Urothelium cell line (cell line): ENCODE results near the gene CAST.
A peak's percentile ranks its signal among the peaks of the same experiment; 100 is the strongest.
"Not testable (repeated sequence)": the region's sequence is repeated elsewhere in the genome, so short reads cannot be mapped to it uniquely, and the experiment has no call there.

Experiments used
- DNase-seq: peaks from one replicate; pipeline ENCODE4 v3.0.0; 2011; ENCODE audit warnings: low spot score, mixed read lengths
- FAIRE-seq: peaks from 2 replicates; lab custom pipeline; 2011; peaks lifted over from hg19 to GRCh38; lab: Jason Lieb, UNC

CAST gene

GRCh38 chr5:96661855-96662724 lies at the start of gene CAST:
Gene CAST, plus strand, starts transcription at chr5:96662376. Its CDS starts 47 bp downstream, at chr5:96662423.
- DNase-seq: peak; percentile 81
- FAIRE-seq: no peak

- FAIRE-seq: no peak
- peak; percentile 84 for DNase-seq
These were observed 48.0 kb upstream of the CAST start for GRCh38 chr5:96614110-96614691.

- FAIRE-seq (peak; percentile 56), DNase-seq (no peak)
These were observed 47.0 kb upstream of the CAST start for GRCh38 chr5:96615223-96615622.

- no peak for DNase-seq
- FAIRE-seq: no peak
These were observed 45.4 kb upstream of the CAST start for GRCh38 chr5:96616801-96617200.

- not testable (repeated sequence) for DNase-seq, FAIRE-seq
These were observed 43.7 kb upstream of the CAST start for GRCh38 chr5:96618311-96619016.

GRCh38 chr5:96619946-96620345 lies 42.2 kb upstream of the CAST start:
- DNase-seq (no peak), FAIRE-seq (no peak)

- DNase-seq: no peak
- no peak for FAIRE-seq
These were observed 37.6 kb upstream of the CAST start for GRCh38 chr5:96624596-96624995.

GRCh38 chr5:96625365-96625764 lies 36.8 kb upstream of the CAST start:
- FAIRE-seq: no peak
- no peak for DNase-seq

GRCh38 chr5:96626956-96627355 lies 35.2 kb upstream of the CAST start:
- FAIRE-seq: no peak
- DNase-seq: peak; percentile 25

GRCh38 chr5:96627792-96628398 lies 34.3 kb upstream of the CAST start:
- no peak for FAIRE-seq

GRCh38 chr5:96628406-96628805 lies 33.8 kb upstream of the CAST start:
- DNase-seq (no peak), FAIRE-seq (no peak)

More at GRCh38 chr5:96627792-96628398, 34.3 kb upstream of the CAST start:
- no peak for DNase-seq

- FAIRE-seq: no peak
- peak; percentile 73 for DNase-seq
These were observed 32.4 kb upstream of the CAST start for GRCh38 chr5:96629774-96630173.

GRCh38 chr5:96633820-96634219 lies 28.4 kb upstream of the CAST start:
- DNase-seq (no peak), FAIRE-seq (no peak)

- DNase-seq: no peak
- FAIRE-seq: no peak
These were observed 27.3 kb upstream of the CAST start for GRCh38 chr5:96634881-96635280.

- no peak for FAIRE-seq
- DNase-seq: no peak
These were observed 26.1 kb upstream of the CAST start for GRCh38 chr5:96636046-96636445.

GRCh38 chr5:96636594-96636993 lies 25.6 kb upstream of the CAST start:
- DNase-seq: no peak
- no peak for FAIRE-seq

- FAIRE-seq (no peak), DNase-seq (no peak)
These were observed 25.0 kb upstream of the CAST start for GRCh38 chr5:96637196-96637595.

GRCh38 chr5:96638561-96638960 lies 23.6 kb upstream of the CAST start:
- no peak for DNase-seq
- no peak for FAIRE-seq

GRCh38 chr5:96640696-96641095 lies 21.5 kb upstream of the CAST start:
- no peak for DNase-seq
- FAIRE-seq: no peak

GRCh38 chr5:96641368-96642280 lies 20.6 kb upstream of the CAST start:
- FAIRE-seq: no peak
- no peak for DNase-seq
